HEK293 (cell line): ENCODE data around the gene TBC1D17.

ENCODE experiments used
- MEIS1 ChIP-seq: sonication (generic); formaldehyde crosslinking; IDR thresholded peaks from 2 replicates; pipeline ENCODE4 v1.8.1; 2022; ENCODE audit warnings: missing genetic modification reagents, mild to moderate bottlenecking, borderline replicate concordance
- TCF7L2 ChIP-seq: IDR thresholded peaks from 2 replicates; pipeline ENCODE4 v1.6.1; 2011; ENCODE audit warnings: low read depth, mild to moderate bottlenecking, inconsistent platforms, low read length, moderate library complexity, borderline replicate concordance
- YY1 ChIP-seq: fragments of 450-650 bp; formaldehyde crosslinking; IDR thresholded peaks from 2 replicates; pipeline ENCODE4 v1.5.1; 2018; ENCODE audit warnings: missing biosample characterization, missing genetic modification characterization
- ZBTB7A ChIP-seq: fragments of 450-650 bp; formaldehyde crosslinking; IDR thresholded peaks from 2 replicates; pipeline ENCODE4 v1.5.1; 2016; ENCODE audit warnings: low read depth, missing biosample characterization, missing genetic modification characterization
- ZNF155 ChIP-seq: fragments of 450-650 bp; formaldehyde crosslinking; IDR thresholded peaks from 2 replicates; pipeline ENCODE4 v1.5.1; 2016; ENCODE audit warnings: missing biosample characterization, missing genetic modification characterization
- ZNF2 ChIP-seq: fragments of 450-650 bp; formaldehyde crosslinking; IDR thresholded peaks from 2 replicates; pipeline ENCODE4 v1.5.1; 2016; ENCODE audit warnings: missing biosample characterization, missing genetic modification characterization
- ZNF24 ChIP-seq: fragments of 450-650 bp; formaldehyde crosslinking; IDR thresholded peaks from 2 replicates; pipeline ENCODE4 v1.5.1; 2016; ENCODE audit warnings: missing biosample characterization, missing genetic modification characterization
- ZNF248 ChIP-seq: fragments of 450-650 bp; formaldehyde crosslinking; IDR thresholded peaks from 2 replicates; pipeline ENCODE4 v1.5.1; 2017; ENCODE audit warnings: missing biosample characterization, missing genetic modification characterization
- ZNF423 ChIP-seq: fragments of 450-650 bp; formaldehyde crosslinking; IDR thresholded peaks from 2 replicates; pipeline ENCODE4 v1.5.1; 2016; ENCODE audit warnings: missing biosample characterization, missing genetic modification characterization
- ZNF561 ChIP-seq: fragments of 450-650 bp; IDR thresholded peaks from 2 replicates; pipeline ENCODE4 v1.5.1; 2018; ENCODE audit warnings: missing biosample characterization, missing genetic modification characterization, borderline replicate concordance
- TF ChIP-seq, protein P1 (sequence below): fragments of 450-650 bp; formaldehyde crosslinking; IDR thresholded peaks from 2 replicates; pipeline ENCODE4 v1.5.1; 2016; ENCODE audit warnings: missing biosample characterization, missing genetic modification characterization
- TF ChIP-seq, protein P2 (sequence below): fragments of 450-650 bp; formaldehyde crosslinking; IDR thresholded peaks from 2 replicates; pipeline ENCODE4 v1.5.1; 2016; ENCODE audit warnings: missing biosample characterization, missing genetic modification characterization
- TF ChIP-seq, protein P3 (sequence below): fragments of 450-650 bp; formaldehyde crosslinking; IDR thresholded peaks from 2 replicates; pipeline ENCODE4 v1.5.1; 2016; ENCODE audit warnings: missing biosample characterization, missing genetic modification characterization
- TF ChIP-seq, protein P4 (sequence below): fragments of 450-650 bp; formaldehyde crosslinking; IDR thresholded peaks from 2 replicates; pipeline ENCODE4 v1.5.1; 2016; ENCODE audit warnings: missing biosample characterization, missing genetic modification characterization

DNA sequence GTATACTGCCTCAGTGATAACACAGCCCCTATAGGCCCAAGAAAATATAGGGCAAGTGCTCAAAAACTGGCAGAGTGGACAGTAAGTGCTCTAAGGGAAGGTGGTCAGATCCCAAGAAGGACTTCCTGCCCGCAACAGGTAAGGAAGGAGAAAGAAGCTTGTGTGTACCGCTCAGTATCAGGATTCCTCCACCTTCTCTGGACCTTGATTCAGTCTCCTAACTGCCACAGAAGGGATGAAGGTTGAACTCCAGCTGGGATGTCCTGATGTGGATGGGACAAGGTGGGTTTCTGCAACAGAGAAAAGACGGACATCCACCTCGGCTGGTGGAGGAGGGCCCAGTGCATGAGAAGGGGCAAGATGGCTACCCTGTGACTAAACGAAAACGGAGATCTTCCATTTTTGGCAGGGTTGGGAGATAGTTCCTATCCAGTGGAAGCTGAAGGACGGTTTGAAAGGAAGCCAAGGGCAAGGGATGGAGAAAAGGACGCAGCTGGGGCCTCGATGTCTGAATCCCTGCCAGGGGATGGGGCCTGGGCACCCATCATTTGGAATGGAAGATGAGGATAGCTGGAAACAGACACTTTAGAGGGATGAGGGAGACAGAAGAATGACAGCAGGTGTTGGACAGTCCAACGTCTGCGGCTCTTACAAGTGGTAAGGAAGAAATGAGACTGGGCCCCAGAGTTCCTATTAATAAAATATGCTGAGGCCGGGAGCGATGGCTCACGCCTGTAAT lies 50.2 kb downstream of the TBC1D17 start:
- TF ChIP-seq ZNF24 (tag by site-specific recombination): no peak
- TF ChIP-seq TCF7L2: no peak
- no peak for TF ChIP-seq ZNF2 (tag by site-specific recombination)
- no peak for TF ChIP-seq ZNF155 (tag by site-specific recombination)
- TF ChIP-seq, protein P1, sequence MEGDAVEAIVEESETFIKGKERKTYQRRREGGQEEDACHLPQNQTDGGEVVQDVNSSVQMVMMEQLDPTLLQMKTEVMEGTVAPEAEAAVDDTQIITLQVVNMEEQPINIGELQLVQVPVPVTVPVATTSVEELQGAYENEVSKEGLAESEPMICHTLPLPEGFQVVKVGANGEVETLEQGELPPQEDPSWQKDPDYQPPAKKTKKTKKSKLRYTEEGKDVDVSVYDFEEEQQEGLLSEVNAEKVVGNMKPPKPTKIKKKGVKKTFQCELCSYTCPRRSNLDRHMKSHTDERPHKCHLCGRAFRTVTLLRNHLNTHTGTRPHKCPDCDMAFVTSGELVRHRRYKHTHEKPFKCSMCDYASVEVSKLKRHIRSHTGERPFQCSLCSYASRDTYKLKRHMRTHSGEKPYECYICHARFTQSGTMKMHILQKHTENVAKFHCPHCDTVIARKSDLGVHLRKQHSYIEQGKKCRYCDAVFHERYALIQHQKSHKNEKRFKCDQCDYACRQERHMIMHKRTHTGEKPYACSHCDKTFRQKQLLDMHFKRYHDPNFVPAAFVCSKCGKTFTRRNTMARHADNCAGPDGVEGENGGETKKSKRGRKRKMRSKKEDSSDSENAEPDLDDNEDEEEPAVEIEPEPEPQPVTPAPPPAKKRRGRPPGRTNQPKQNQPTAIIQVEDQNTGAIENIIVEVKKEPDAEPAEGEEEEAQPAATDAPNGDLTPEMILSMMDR (tag by site-specific recombination): no peak
- TF ChIP-seq, protein P2, sequence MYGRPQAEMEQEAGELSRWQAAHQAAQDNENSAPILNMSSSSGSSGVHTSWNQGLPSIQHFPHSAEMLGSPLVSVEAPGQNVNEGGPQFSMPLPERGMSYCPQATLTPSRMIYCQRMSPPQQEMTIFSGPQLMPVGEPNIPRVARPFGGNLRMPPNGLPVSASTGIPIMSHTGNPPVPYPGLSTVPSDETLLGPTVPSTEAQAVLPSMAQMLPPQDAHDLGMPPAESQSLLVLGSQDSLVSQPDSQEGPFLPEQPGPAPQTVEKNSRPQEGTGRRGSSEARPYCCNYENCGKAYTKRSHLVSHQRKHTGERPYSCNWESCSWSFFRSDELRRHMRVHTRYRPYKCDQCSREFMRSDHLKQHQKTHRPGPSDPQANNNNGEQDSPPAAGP (tag by site-specific recombination): no peak
- TF ChIP-seq ZNF423 (tag by site-specific recombination): no peak
- no peak for TF ChIP-seq MEIS1
- TF ChIP-seq ZNF561 (tag by site-specific recombination): no peak
- TF ChIP-seq YY1 (tag by site-specific recombination): no peak
- TF ChIP-seq, protein P3, sequence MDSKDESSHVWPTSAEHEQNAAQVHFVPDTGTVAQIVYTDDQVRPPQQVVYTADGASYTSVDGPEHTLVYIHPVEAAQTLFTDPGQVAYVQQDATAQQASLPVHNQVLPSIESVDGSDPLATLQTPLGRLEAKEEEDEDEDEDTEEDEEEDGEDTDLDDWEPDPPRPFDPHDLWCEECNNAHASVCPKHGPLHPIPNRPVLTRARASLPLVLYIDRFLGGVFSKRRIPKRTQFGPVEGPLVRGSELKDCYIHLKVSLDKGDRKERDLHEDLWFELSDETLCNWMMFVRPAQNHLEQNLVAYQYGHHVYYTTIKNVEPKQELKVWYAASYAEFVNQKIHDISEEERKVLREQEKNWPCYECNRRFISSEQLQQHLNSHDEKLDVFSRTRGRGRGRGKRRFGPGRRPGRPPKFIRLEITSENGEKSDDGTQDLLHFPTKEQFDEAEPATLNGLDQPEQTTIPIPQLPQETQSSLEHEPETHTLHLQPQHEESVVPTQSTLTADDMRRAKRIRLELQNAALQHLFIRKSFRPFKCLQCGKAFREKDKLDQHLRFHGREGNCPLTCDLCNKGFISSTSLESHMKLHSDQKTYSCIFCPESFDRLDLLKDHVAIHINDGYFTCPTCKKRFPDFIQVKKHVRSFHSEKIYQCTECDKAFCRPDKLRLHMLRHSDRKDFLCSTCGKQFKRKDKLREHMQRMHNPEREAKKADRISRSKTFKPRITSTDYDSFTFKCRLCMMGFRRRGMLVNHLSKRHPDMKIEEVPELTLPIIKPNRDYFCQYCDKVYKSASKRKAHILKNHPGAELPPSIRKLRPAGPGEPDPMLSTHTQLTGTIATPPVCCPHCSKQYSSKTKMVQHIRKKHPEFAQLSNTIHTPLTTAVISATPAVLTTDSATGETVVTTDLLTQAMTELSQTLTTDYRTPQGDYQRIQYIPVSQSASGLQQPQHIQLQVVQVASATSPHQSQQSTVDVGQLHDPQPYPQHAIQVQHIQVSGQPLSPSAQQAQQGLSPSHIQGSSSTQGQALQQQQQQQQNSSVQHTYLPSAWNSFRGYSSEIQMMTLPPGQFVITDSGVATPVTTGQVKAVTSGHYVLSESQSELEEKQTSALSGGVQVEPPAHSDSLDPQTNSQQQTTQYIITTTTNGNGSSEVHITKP (tag by site-specific recombination): no peak
- TF ChIP-seq ZBTB7A (tag by site-specific recombination): no peak
- TF ChIP-seq, protein P4, sequence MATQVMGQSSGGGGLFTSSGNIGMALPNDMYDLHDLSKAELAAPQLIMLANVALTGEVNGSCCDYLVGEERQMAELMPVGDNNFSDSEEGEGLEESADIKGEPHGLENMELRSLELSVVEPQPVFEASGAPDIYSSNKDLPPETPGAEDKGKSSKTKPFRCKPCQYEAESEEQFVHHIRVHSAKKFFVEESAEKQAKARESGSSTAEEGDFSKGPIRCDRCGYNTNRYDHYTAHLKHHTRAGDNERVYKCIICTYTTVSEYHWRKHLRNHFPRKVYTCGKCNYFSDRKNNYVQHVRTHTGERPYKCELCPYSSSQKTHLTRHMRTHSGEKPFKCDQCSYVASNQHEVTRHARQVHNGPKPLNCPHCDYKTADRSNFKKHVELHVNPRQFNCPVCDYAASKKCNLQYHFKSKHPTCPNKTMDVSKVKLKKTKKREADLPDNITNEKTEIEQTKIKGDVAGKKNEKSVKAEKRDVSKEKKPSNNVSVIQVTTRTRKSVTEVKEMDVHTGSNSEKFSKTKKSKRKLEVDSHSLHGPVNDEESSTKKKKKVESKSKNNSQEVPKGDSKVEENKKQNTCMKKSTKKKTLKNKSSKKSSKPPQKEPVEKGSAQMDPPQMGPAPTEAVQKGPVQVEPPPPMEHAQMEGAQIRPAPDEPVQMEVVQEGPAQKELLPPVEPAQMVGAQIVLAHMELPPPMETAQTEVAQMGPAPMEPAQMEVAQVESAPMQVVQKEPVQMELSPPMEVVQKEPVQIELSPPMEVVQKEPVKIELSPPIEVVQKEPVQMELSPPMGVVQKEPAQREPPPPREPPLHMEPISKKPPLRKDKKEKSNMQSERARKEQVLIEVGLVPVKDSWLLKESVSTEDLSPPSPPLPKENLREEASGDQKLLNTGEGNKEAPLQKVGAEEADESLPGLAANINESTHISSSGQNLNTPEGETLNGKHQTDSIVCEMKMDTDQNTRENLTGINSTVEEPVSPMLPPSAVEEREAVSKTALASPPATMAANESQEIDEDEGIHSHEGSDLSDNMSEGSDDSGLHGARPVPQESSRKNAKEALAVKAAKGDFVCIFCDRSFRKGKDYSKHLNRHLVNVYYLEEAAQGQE (tag by site-specific recombination): no peak
- no peak for TF ChIP-seq ZNF248 (tag by site-specific recombination)
